B cell (primary cell): Measurements from ENCODE around the gene UBR4.

Source experiments
- CTCF ChIP-seq: fragments of 200-600 bp; IDR thresholded peaks from one replicate; pipeline ENCODE4 v1.8.0; 2022; ENCODE audit warnings: antibody characterized with exemption, mild to moderate bottlenecking
- EZH2 ChIP-seq: IDR thresholded peaks from 2 replicates; pipeline ENCODE4 v1.6.1; 2012; ENCODE audit warnings: borderline replicate concordance, low read depth, mild to moderate bottlenecking, moderate library complexity, low read length; ENCODE audit not compliant: insufficient read depth, poor library complexity, severe bottlenecking

- TF ChIP-seq CTCF, result no peak
- no peak for TF ChIP-seq EZH2
Observed at GRCh38 chr1:19049798-19050197, 160.3 kb downstream of the UBR4 start.
